ENCODE results near the gene ATP6V0E2. TPM values are rescaled to one million over a fixed set of nuclear protein-coding genes. Genes with fewer than 3 reads are reported as not detected.
"Not testable (repeated sequence)": the region's sequence is repeated elsewhere in the genome, so short reads cannot be mapped to it uniquely, and the experiment has no call there.

Gene ATP6V0E2
- polyA plus RNA-seq, 2 donors, result 5.3 to 9.8 TPM

DNA sequence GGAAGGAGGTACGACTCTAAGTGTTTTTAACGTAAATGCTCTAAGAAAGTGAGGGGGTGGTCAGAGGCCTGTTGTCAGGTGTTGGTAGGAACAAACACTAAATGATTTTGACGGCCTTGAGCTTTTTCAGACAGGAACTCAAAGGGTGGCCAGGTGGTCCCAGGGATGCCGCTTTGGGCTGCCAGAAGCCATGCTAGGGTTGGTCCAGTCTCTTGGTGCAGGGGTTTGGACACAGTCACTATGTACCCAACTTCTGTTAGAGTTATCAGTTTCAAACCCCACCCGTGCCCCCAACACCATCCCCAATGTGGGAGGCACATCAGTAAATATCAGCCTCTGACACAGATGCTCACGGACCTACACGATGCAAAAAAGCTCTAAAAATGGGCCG, 9.3 kb downstream of the ATP6V0E2 start:
- no peak overlapping the region for H3K4me3 ChIP-seq (ENCODE audit: low read depth in 1 of 2, low read length in 2 of 2)
- 59 to 65% methylated on average over 8 of the region's 8 CpGs for WGBS, 2 donors
- H3K9me3 ChIP-seq (ENCODE audit: control insufficient read depth in 2 of 2, insufficient read depth in 1 of 2, low read depth in 1 of 2, low read length in 1 of 2), result no peaks in the 10 kb centered on the region
- H3K4me1 ChIP-seq (ENCODE audit: control insufficient read depth in 2 of 2, insufficient read depth in 2 of 2, low read length in 1 of 2), result peaks cover 0 to 6% of the 10 kb centered on the region in 2 donors
- no peaks in the 10 kb centered on the region for H3K36me3 ChIP-seq (ENCODE audit: control insufficient read depth in 2 of 2, insufficient read depth in 2 of 2, low read length in 1 of 2)
- H3K27me3 ChIP-seq (ENCODE audit: control insufficient read depth in 1 of 2, insufficient read depth in 2 of 2, low read length in 2 of 2), result no peaks in the 10 kb centered on the region
- H3K27ac ChIP-seq (ENCODE audit: low read depth in 2 of 2, low read length in 1 of 2), result no peak overlapping the region

DNA sequence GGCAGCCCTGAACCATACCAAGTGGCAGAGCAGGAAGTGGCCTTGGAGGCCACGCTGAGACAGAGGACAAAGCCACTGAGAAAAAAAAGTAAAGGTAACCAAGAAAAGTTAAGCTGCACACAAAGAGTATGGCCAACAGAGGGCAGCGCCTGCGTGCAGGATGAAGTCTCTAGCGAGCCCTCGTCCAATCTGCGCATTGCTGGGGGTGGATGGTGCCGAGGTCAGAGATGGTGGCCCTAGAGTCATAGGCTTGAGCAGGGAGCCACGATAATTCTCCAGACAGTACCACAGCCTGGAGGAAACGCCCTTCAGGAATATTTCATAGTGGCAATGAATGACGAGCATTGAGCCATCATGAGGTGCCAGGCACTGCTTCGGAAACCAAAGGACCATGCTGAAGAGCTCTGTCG, 9.7 kb downstream of the ATP6V0E2 start:
- Histone ChIP-seq H3K36me3 (ENCODE audit: control insufficient read depth in 2 of 2, insufficient read depth in 2 of 2, low read length in 1 of 2) (no peaks in the 10 kb centered on the region), H3K4me1 (ENCODE audit: control insufficient read depth in 2 of 2, insufficient read depth in 2 of 2, low read length in 1 of 2) (peaks cover 0 to 6% of the 10 kb centered on the region in 2 donors), H3K27me3 (ENCODE audit: control insufficient read depth in 1 of 2, insufficient read depth in 2 of 2, low read length in 2 of 2) (no peaks in the 10 kb centered on the region), H3K9me3 (ENCODE audit: control insufficient read depth in 2 of 2, insufficient read depth in 1 of 2, low read depth in 1 of 2, low read length in 1 of 2) (no peaks in the 10 kb centered on the region), H3K4me3 (ENCODE audit: low read depth in 1 of 2, low read length in 2 of 2) (no peak overlapping the region), H3K27ac (ENCODE audit: low read depth in 2 of 2, low read length in 1 of 2) (no peak overlapping the region)
- WGBS, 2 donors, result 24 to 29% methylated on average over 12 of the region's 12 CpGs

DNA sequence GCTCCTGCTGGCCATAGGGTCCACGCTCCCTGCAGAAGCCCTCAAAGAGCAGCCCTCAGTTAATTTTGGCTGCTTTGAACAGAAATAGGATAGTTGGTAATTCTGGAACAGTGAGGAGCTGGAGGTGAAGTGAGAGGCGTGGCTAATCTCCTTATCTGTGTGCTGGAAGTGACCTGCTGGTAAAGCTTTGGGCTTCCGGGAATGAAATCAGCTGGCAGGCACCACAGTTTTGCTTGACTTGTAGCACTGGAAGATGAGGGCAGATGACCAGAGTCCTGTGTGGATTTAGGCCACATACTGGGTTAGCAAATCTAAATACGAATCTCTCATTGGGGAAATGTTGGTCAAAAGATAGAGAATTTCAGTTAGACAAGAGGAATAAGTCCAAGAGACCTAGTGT, 10.2 kb downstream of the ATP6V0E2 start:
- Histone ChIP-seq H3K9me3 (ENCODE audit: control insufficient read depth in 2 of 2, insufficient read depth in 1 of 2, low read depth in 1 of 2, low read length in 1 of 2) (no peaks in the 10 kb centered on the region), H3K27ac (ENCODE audit: low read depth in 2 of 2, low read length in 1 of 2) (no peak overlapping the region), H3K4me3 (ENCODE audit: low read depth in 1 of 2, low read length in 2 of 2) (no peak overlapping the region), H3K27me3 (ENCODE audit: control insufficient read depth in 1 of 2, insufficient read depth in 2 of 2, low read length in 2 of 2) (no peaks in the 10 kb centered on the region), H3K36me3 (ENCODE audit: control insufficient read depth in 2 of 2, insufficient read depth in 2 of 2, low read length in 1 of 2) (no peaks in the 10 kb centered on the region), H3K4me1 (ENCODE audit: control insufficient read depth in 2 of 2, insufficient read depth in 2 of 2, low read length in 1 of 2) (peaks cover 0 to 6% of the 10 kb centered on the region in 2 donors)
- 72 to 77% methylated on average over 4 of the region's 4 CpGs for WGBS, 2 donors

DNA sequence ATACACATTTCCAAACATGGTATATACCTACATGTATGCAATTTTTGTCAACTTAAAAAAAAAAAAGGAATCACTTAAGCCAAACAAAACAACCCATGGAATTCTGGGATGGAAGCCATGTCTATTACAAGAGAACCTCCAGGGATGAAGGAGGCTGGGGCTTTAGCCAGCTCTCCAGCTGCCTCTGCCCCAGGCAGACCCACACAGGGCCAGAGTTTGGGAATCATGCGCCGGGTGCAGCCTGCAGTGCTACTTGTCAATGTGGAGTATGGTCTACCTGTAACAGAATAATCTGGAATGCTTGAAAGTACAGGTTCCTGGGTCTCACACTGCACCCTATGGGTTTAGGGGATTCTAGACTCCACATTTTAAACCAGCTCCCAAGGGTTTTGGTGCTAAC, 10.8 kb downstream of the ATP6V0E2 start:
- 58 to 62% methylated on average over 2 of the region's 2 CpGs for WGBS, 2 donors
- Histone ChIP-seq H3K4me1 (ENCODE audit: control insufficient read depth in 2 of 2, insufficient read depth in 2 of 2, low read length in 1 of 2) (peaks cover 0 to 6% of the 10 kb centered on the region in 2 donors), H3K36me3 (ENCODE audit: control insufficient read depth in 2 of 2, insufficient read depth in 2 of 2, low read length in 1 of 2) (no peaks in the 10 kb centered on the region), H3K27ac (ENCODE audit: low read depth in 2 of 2, low read length in 1 of 2) (no peak overlapping the region), H3K4me3 (ENCODE audit: low read depth in 1 of 2, low read length in 2 of 2) (no peak overlapping the region), H3K27me3 (ENCODE audit: control insufficient read depth in 1 of 2, insufficient read depth in 2 of 2, low read length in 2 of 2) (no peaks in the 10 kb centered on the region), H3K9me3 (ENCODE audit: control insufficient read depth in 2 of 2, insufficient read depth in 1 of 2, low read depth in 1 of 2, low read length in 1 of 2) (no peaks in the 10 kb centered on the region)

DNA sequence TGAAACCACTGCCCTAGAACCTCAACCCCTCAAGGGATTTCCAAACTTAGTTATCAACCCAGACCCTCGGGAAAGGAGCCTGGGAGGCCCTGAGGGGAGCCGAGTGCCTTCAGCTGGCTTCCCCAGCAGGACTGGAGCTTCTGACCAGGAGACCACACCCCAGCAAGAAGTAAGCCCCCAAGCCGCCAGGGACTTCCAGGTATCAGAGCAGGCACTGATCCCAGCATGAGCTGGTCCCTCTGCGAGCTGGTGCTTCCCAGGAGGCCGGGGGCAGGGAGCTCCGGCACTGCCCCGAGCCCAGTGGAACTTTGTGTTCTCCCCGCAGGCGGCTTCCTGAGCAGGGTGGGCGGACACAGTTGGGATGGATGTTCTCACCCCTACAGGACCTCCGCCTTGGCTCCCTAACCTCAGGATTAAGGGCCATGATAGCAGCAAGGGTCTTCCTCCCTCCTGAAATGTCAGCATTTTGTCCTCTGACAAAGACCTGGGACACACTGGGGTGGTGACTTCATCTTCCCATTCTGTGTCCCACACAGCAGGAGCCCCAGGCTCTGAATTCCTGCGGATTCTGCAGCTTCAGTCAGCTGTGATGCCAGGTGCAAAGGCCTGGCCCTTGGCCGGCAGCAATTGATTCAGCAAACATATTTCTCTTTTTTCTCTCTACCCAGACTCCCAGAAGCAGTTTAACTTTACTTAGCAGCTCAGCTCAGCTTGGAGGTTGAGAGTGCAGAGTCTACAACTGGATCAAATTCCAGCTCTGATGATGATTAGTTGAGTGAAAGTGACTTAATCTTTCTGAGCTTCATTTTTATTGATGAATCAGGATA, 11.6 kb downstream of the ATP6V0E2 start:
- Histone ChIP-seq H3K9me3 (ENCODE audit: control insufficient read depth in 2 of 2, insufficient read depth in 1 of 2, low read depth in 1 of 2, low read length in 1 of 2) (no peaks in the 10 kb centered on the region), H3K27ac (ENCODE audit: low read depth in 2 of 2, low read length in 1 of 2) (no peak overlapping the region), H3K27me3 (ENCODE audit: control insufficient read depth in 1 of 2, insufficient read depth in 2 of 2, low read length in 2 of 2) (no peaks in the 10 kb centered on the region), H3K36me3 (ENCODE audit: control insufficient read depth in 2 of 2, insufficient read depth in 2 of 2, low read length in 1 of 2) (no peaks in the 10 kb centered on the region), H3K4me3 (ENCODE audit: low read depth in 1 of 2, low read length in 2 of 2) (no peak overlapping the region), H3K4me1 (ENCODE audit: control insufficient read depth in 2 of 2, insufficient read depth in 2 of 2, low read length in 1 of 2) (peaks cover 0 to 6% of the 10 kb centered on the region in 2 donors)
- WGBS, 2 donors, result 78 to 80% methylated on average over 13 of the region's 13 CpGs

DNA sequence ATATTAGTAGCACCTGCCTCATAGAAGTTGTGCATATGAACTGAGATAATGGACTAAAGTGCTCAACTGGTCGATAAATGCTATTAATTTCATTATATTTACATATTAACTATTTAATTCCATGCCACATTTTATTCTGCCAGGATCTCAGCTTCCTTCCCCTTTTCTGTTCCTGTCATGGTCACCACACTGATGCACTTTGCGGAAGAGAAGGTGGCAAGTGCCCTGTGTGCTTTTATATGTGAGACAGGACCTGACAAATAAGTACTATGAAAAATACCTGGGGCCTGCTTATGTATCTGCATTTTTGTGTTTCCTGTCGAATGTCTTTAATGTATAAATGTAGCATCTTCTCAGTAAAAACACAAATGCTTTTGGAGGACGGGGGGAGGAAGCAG, 12.2 kb downstream of the ATP6V0E2 start:
- Histone ChIP-seq H3K4me1 (ENCODE audit: control insufficient read depth in 2 of 2, insufficient read depth in 2 of 2, low read length in 1 of 2) (peaks cover 0 to 3% of the 10 kb centered on the region in 2 donors), H3K27ac (ENCODE audit: low read depth in 2 of 2, low read length in 1 of 2) (no peak overlapping the region), H3K4me3 (ENCODE audit: low read depth in 1 of 2, low read length in 2 of 2) (no peak overlapping the region), H3K27me3 (ENCODE audit: control insufficient read depth in 1 of 2, insufficient read depth in 2 of 2, low read length in 2 of 2) (no peaks in the 10 kb centered on the region), H3K9me3 (ENCODE audit: control insufficient read depth in 2 of 2, insufficient read depth in 1 of 2, low read depth in 1 of 2, low read length in 1 of 2) (no peaks in the 10 kb centered on the region), H3K36me3 (ENCODE audit: control insufficient read depth in 2 of 2, insufficient read depth in 2 of 2, low read length in 1 of 2) (no peaks in the 10 kb centered on the region)
- 68 to 69% methylated on average over 4 of the region's 4 CpGs for WGBS, 2 donors

DNA sequence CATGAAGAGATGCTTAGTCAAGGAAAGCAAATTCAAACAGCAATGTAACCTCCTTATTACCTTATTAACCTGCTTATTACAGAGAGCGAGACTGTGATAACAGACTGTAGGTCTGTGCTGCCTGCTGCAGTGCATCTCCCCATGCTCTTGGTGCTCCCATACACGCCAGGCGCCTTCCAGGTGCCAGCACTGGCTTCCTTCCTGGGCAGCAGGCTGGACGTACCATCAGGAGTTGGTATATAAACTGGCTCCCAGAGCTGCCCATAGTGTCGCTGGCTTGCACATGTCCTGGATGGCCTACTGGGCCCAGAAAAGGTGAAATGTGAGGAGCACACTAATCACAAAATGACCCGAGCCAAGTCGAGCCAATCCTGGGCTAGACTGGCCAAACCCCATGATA, 13.5 kb downstream of the ATP6V0E2 start:
- no peaks in the 10 kb centered on the region for H3K36me3 ChIP-seq (ENCODE audit: control insufficient read depth in 2 of 2, insufficient read depth in 2 of 2, low read length in 1 of 2)
- H3K27me3 ChIP-seq (ENCODE audit: control insufficient read depth in 1 of 2, insufficient read depth in 2 of 2, low read length in 2 of 2), result no peaks in the 10 kb centered on the region
- H3K27ac ChIP-seq (ENCODE audit: low read depth in 2 of 2, low read length in 1 of 2), result no peak overlapping the region
- H3K9me3 ChIP-seq (ENCODE audit: control insufficient read depth in 2 of 2, insufficient read depth in 1 of 2, low read depth in 1 of 2, low read length in 1 of 2), result no peaks in the 10 kb centered on the region
- WGBS, 2 donors, result 94 to 95% methylated on average over 7 of the region's 7 CpGs
- H3K4me3 ChIP-seq (ENCODE audit: low read depth in 1 of 2, low read length in 2 of 2), result no peak overlapping the region
- no peaks in the 10 kb centered on the region for H3K4me1 ChIP-seq (ENCODE audit: control insufficient read depth in 2 of 2, insufficient read depth in 2 of 2, low read length in 1 of 2)

DNA sequence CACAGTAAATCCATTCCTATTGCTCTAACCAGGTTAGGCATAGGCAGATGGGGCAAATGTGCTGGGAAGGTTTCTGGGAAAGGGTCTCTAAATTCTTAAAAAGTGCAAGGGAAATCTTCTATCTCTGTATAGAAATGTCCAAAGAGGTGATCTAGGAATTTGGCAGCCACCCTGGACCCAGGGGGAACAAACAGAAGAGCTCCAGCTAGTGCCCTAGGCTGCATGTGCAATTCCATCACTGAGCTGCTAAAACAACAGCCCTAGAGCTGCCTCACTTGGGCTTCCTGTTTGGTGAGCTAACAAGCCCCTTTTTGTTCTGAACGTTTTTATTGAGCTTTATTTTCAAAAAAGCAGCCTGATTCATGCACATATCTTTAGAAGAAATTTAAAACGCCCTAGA, 16.9 kb downstream of the ATP6V0E2 start:
- not testable (repeated sequence) for H3K4me3 ChIP-seq (ENCODE audit: low read depth in 1 of 2, low read length in 2 of 2); H3K27me3 ChIP-seq (ENCODE audit: control insufficient read depth in 1 of 2, insufficient read depth in 2 of 2, low read length in 2 of 2); H3K4me1 ChIP-seq (ENCODE audit: control insufficient read depth in 2 of 2, insufficient read depth in 2 of 2, low read length in 1 of 2); H3K9me3 ChIP-seq (ENCODE audit: control insufficient read depth in 2 of 2, insufficient read depth in 1 of 2, low read depth in 1 of 2, low read length in 1 of 2); H3K36me3 ChIP-seq (ENCODE audit: control insufficient read depth in 2 of 2, insufficient read depth in 2 of 2, low read length in 1 of 2); H3K27ac ChIP-seq (ENCODE audit: low read depth in 2 of 2, low read length in 1 of 2)
- 33 to 36% methylated on average over 2 of the region's 2 CpGs for WGBS, 2 donors

DNA sequence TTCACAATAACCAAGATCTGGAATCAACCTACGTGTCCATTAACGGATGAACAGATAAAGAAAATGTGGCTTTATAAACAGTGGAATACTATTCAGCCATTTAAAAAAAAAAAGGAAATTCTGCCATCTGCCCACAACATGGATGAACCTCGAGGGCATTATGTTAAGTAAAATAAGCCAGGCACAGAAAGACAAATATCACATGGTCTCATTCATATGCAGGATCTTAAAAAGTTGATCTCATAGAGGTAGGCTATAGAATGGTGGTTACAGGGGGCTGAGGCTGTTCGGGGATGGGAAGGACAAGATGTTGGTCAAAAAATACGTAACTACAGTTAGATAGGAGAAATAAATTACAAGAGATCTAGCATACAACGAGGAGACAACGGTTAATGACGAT, 21.2 kb downstream of the ATP6V0E2 start:
- not testable (repeated sequence) for H3K4me3 ChIP-seq (ENCODE audit: low read depth in 1 of 2, low read length in 2 of 2); H3K36me3 ChIP-seq (ENCODE audit: control insufficient read depth in 2 of 2, insufficient read depth in 2 of 2, low read length in 1 of 2); H3K9me3 ChIP-seq (ENCODE audit: control insufficient read depth in 2 of 2, insufficient read depth in 1 of 2, low read depth in 1 of 2, low read length in 1 of 2); H3K27ac ChIP-seq (ENCODE audit: low read depth in 2 of 2, low read length in 1 of 2); H3K4me1 ChIP-seq (ENCODE audit: control insufficient read depth in 2 of 2, insufficient read depth in 2 of 2, low read length in 1 of 2); H3K27me3 ChIP-seq (ENCODE audit: control insufficient read depth in 1 of 2, insufficient read depth in 2 of 2, low read length in 2 of 2)
- 83% methylated on average over 8 of the region's 8 CpGs for WGBS, 2 donors

DNA sequence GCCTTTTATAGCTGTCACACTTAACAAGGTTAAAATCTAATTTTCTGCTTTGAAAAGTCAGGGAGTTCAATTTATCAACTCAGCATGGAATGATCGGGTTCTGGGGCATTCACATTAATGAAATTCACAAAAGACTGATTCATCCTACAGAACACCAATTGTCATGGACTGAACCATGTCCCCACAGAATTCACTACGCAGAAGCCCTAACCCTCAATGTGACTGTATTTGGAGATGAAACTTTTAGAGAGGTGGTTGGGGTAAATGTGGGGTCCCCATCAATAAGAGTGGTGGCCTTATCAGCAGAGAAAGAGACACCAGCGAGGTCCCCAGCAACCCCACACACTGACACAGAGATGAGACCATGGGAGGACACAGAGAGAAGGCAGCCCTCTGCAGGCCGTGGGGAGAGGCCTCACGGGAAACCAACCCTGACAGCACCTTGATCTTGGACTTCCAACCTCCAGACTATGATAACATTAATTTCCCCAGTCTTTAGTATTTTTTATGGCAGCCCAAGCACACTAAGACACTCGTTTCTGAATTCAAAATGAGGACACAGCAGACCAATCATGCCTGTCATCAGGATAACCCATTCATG, 34.1 kb downstream of the ATP6V0E2 start:
- not testable (repeated sequence) for H3K4me3 ChIP-seq (ENCODE audit: low read depth in 1 of 2, low read length in 2 of 2); H3K27me3 ChIP-seq (ENCODE audit: control insufficient read depth in 1 of 2, insufficient read depth in 2 of 2, low read length in 2 of 2); H3K36me3 ChIP-seq (ENCODE audit: control insufficient read depth in 2 of 2, insufficient read depth in 2 of 2, low read length in 1 of 2); H3K9me3 ChIP-seq (ENCODE audit: control insufficient read depth in 2 of 2, insufficient read depth in 1 of 2, low read depth in 1 of 2, low read length in 1 of 2); H3K27ac ChIP-seq (ENCODE audit: low read depth in 2 of 2, low read length in 1 of 2); H3K4me1 ChIP-seq (ENCODE audit: control insufficient read depth in 2 of 2, insufficient read depth in 2 of 2, low read length in 1 of 2)
- WGBS, 2 donors, result 70 to 79% methylated on average over 4 of the region's 6 CpGs

Data from esophagus (tissue), 2 donors.